Activated CD4-positive, alpha-beta T cell treated with anti-CD3 and anti-CD28 coated beads, Interleukin-2, amount 10 ng/mL, durations not matched to agents 7 days and 5 days (primary cell): ENCODE results near the gene DNPH1. TPM values are rescaled to one million over a fixed set of nuclear protein-coding genes. Genes with fewer than 3 reads are reported as not detected.
A peak's percentile ranks its signal among the peaks of the same experiment; 100 is the strongest.

Experiments
- CTCF ChIA-PET: fragments of 350-600 bp; sonication (Branson Sonifier 250); formaldehyde crosslinking; loops from one replicate; lab custom pipeline; 2021; ENCODE audit warnings: antibody characterized with exemption; lab: Charles Lee
- POLR2A ChIA-PET: fragments of 350-600 bp; sonication (Branson Sonifier 250); formaldehyde crosslinking; loops from one replicate; lab custom pipeline; 2021; ENCODE audit warnings: antibody characterized with exemption; lab: Charles Lee
- DNase-seq: peaks from one replicate; pipeline ENCODE4 v3.0.0-alpha.2; 2020
- H3K27ac Mint-ChIP-seq: one replicate; pipeline ENCODE4 v1.8.0; 2021; ENCODE audit warnings: mild to moderate bottlenecking, moderate library complexity, mixed read lengths
- H3K27me3 Mint-ChIP-seq: one replicate; pipeline ENCODE4 v1.8.0; 2021; ENCODE audit warnings: mixed read lengths
- H3K36me3 Mint-ChIP-seq: one replicate; pipeline ENCODE4 v1.8.0; 2021; ENCODE audit warnings: low read depth, mixed read lengths
- H3K4me1 Mint-ChIP-seq: one replicate; pipeline ENCODE4 v1.8.0; 2021; ENCODE audit warnings: mixed read lengths
- H3K4me3 Mint-ChIP-seq: one replicate; pipeline ENCODE4 v1.8.0; 2021; ENCODE audit warnings: mild to moderate bottlenecking, moderate library complexity, mixed read lengths
- H3K9me3 Mint-ChIP-seq: one replicate; pipeline ENCODE4 v1.8.0; 2021; ENCODE audit warnings: mixed read lengths
- total RNA-seq, 2 experiments: library from RNA; stranded (reverse); gene quantifications; one replicate each; pipeline ENCODE4 v1.2.3, GENCODE V29; 2021

The DNPH1 gene
- 10 to 100 TPM; 36.7 to 48.6 TPM for total RNA-seq

GRCh38 chr6:43228951-43229802 is at the start of gene DNPH1:
Gene DNPH1, minus strand, starts transcription at chr6:43229481. Its CDS starts 25 bp downstream, at chr6:43229456.
- Mint-ChIP-seq H3K27me3 (peaks cover 8% of the 10 kb centered on the region), H3K27ac (peak within 1 kb of the TSS; percentile 91)
- CTCF ChIA-PET = interaction anchor here (0.6 to 3.2 kb wide), 39 partner anchors 8 to 465 kb away, joined by 3 to 21 read pairs (median 4); partner anchors contain the start of genes CUL9, LRRC73, TTBK1 and ZNF318

GRCh38 chr6:43278524-43279078 is 49.3 kb upstream of the DNPH1 start:
- peak overlapping the region; percentile 26 for H3K27ac Mint-ChIP-seq

More at GRCh38 chr6:43228951-43229802, at the start of gene DNPH1:
- peaks cover 16% of the 10 kb centered on the region for H3K36me3 Mint-ChIP-seq
- H3K9me3 Mint-ChIP-seq = no peaks in the 10 kb centered on the region
- DNase-seq = peak; percentile 72
- peaks cover 43% of the 10 kb centered on the region for H3K4me1 Mint-ChIP-seq
- POLR2A ChIA-PET = interaction anchor here (0.6 kb wide), 1 partner anchor 609 kb away, joined by 4 read pairs; no protein-coding TSS in a partner anchor
- H3K4me3 Mint-ChIP-seq = peak within 1 kb of the TSS; percentile 84

GRCh38 chr6:43277643-43278523 is 48.6 kb upstream of the DNPH1 start:
- Mint-ChIP-seq H3K27ac (peak overlapping the region; percentile 26), H3K9me3 (no peaks in the 10 kb centered on the region), H3K36me3 (no peaks in the 10 kb centered on the region), H3K27me3 (peaks cover 64% of the 10 kb centered on the region), H3K4me3 (no peak overlapping the region), H3K4me1 (peaks cover 13% of the 10 kb centered on the region)
- DNase-seq = no peak
- POLR2A ChIA-PET = no interaction called here
- CTCF ChIA-PET = interaction anchor here (1.6 kb wide), 1 partner anchor 31 kb away, joined by 5 read pairs; the partner anchor contains the start of gene CRIP3

More at GRCh38 chr6:43278524-43279078, 49.3 kb upstream of the DNPH1 start:
- ChIA-PET CTCF (interaction anchor here (1.6 kb wide), 1 partner anchor 30 kb away, joined by 5 read pairs; the partner anchor contains the start of gene CRIP3), POLR2A (no interaction called here)
- Mint-ChIP-seq H3K36me3 (no peaks in the 10 kb centered on the region), H3K4me1 (peaks cover 13% of the 10 kb centered on the region), H3K9me3 (no peaks in the 10 kb centered on the region), H3K27me3 (peaks cover 58% of the 10 kb centered on the region), H3K4me3 (no peak overlapping the region)
- no peak for DNase-seq

- Mint-ChIP-seq H3K9me3 (no peaks in the 10 kb centered on the region), H3K4me3 (peak overlapping the region; percentile 12), H3K27ac (peak overlapping the region; percentile 52), H3K36me3 (no peaks in the 10 kb centered on the region), H3K4me1 (peaks cover 13% of the 10 kb centered on the region), H3K27me3 (peaks cover 67% of the 10 kb centered on the region)
- CTCF ChIA-PET = interaction anchor here (1.3 to 1.6 kb wide), 2 partner anchors 9 to 31 kb away, joined by 4 to 5 read pairs; partner anchors contain the start of gene CRIP3
- POLR2A ChIA-PET = no interaction called here
- no peak for DNase-seq
These were observed 48.0 kb upstream of the DNPH1 start for GRCh38 chr6:43277306-43277642.

- ChIA-PET POLR2A (no interaction called here), CTCF (interaction anchor here (1.3 kb wide), 1 partner anchor 8 kb away, joined by 4 read pairs; no protein-coding TSS in a partner anchor)
- Mint-ChIP-seq H3K36me3 (no peaks in the 10 kb centered on the region), H3K4me3 (peak overlapping the region; percentile 12), H3K27ac (peak overlapping the region; percentile 52), H3K4me1 (peaks cover 13% of the 10 kb centered on the region), H3K27me3 (peaks cover 67% of the 10 kb centered on the region), H3K9me3 (no peaks in the 10 kb centered on the region)
- no peak for DNase-seq
These were observed 47.5 kb upstream of the DNPH1 start for GRCh38 chr6:43276577-43277305.

GRCh38 chr6:43275801-43276576 is 46.7 kb upstream of the DNPH1 start:
- H3K27ac Mint-ChIP-seq = peak overlapping the region; percentile 61
- no peaks in the 10 kb centered on the region for H3K9me3 Mint-ChIP-seq
- CTCF ChIA-PET = interaction anchor here (0.9 to 1.3 kb wide), 2 partner anchors 8 to 22 kb away, joined by 3 to 4 read pairs; partner anchors contain the start of gene SLC22A7
- H3K27me3 Mint-ChIP-seq = peaks cover 66% of the 10 kb centered on the region
- POLR2A ChIA-PET = no interaction called here
- H3K4me1 Mint-ChIP-seq = peaks cover 13% of the 10 kb centered on the region
- peak; percentile 60 for DNase-seq
- H3K36me3 Mint-ChIP-seq = no peaks in the 10 kb centered on the region
- peak overlapping the region; percentile 50 for H3K4me3 Mint-ChIP-seq

- DNase-seq = peak; percentile 23
- Mint-ChIP-seq H3K27me3 (peaks cover 65% of the 10 kb centered on the region), H3K36me3 (no peaks in the 10 kb centered on the region), H3K27ac (no peak overlapping the region), H3K4me1 (peaks cover 13% of the 10 kb centered on the region), H3K4me3 (peak overlapping the region; percentile 50), H3K9me3 (no peaks in the 10 kb centered on the region)
- ChIA-PET CTCF (interaction anchor here (0.9 kb wide), 1 partner anchor 23 kb away, joined by 3 read pairs; the partner anchor contains the start of gene SLC22A7), POLR2A (no interaction called here)
These were observed 45.8 kb upstream of the DNPH1 start for GRCh38 chr6:43274916-43275597.

- no peaks in the 10 kb centered on the region for H3K9me3 Mint-ChIP-seq
- peaks cover 13% of the 10 kb centered on the region for H3K4me1 Mint-ChIP-seq
- ChIA-PET CTCF (no interaction called here), POLR2A (no interaction called here)
- no peaks in the 10 kb centered on the region for H3K36me3 Mint-ChIP-seq
- peaks cover 64% of the 10 kb centered on the region for H3K27me3 Mint-ChIP-seq
- peak overlapping the region; percentile 50 for H3K4me3 Mint-ChIP-seq
- no peak for DNase-seq
- H3K27ac Mint-ChIP-seq = no peak overlapping the region
These were observed 45.0 kb upstream of the DNPH1 start for GRCh38 chr6:43274127-43274915.

- H3K27ac Mint-ChIP-seq = no peak overlapping the region
- H3K27me3 Mint-ChIP-seq = peaks cover 69% of the 10 kb centered on the region
- POLR2A ChIA-PET = no interaction called here
- CTCF ChIA-PET = no interaction called here
- H3K9me3 Mint-ChIP-seq = no peaks in the 10 kb centered on the region
- no peaks in the 10 kb centered on the region for H3K36me3 Mint-ChIP-seq
- DNase-seq = no peak
- no peak overlapping the region for H3K4me3 Mint-ChIP-seq
- peaks cover 18% of the 10 kb centered on the region for H3K4me1 Mint-ChIP-seq
These were observed 44.4 kb upstream of the DNPH1 start for GRCh38 chr6:43273707-43274106.

GRCh38 chr6:43271944-43272343 is 42.7 kb upstream of the DNPH1 start:
- peaks cover 64% of the 10 kb centered on the region for H3K27me3 Mint-ChIP-seq
- no peaks in the 10 kb centered on the region for H3K9me3 Mint-ChIP-seq
- H3K4me3 Mint-ChIP-seq = no peak overlapping the region
- CTCF ChIA-PET = interaction anchor here (0.9 to 1.3 kb wide), 4 partner anchors 8 to 25 kb away, joined by 3 read pairs; no protein-coding TSS in a partner anchor
- no peak overlapping the region for H3K27ac Mint-ChIP-seq
- H3K4me1 Mint-ChIP-seq = peaks cover 15% of the 10 kb centered on the region
- H3K36me3 Mint-ChIP-seq = no peaks in the 10 kb centered on the region
- POLR2A ChIA-PET = no interaction called here
- DNase-seq = no peak
